HepG2 (cell line): ENCODE results near the gene INPP5E. TPM values are rescaled to one million over a fixed set of nuclear protein-coding genes. Genes with fewer than 3 reads are reported as not detected.
A peak's percentile ranks its signal among the peaks of the same experiment; 100 is the strongest.

Experiments
- CCDC6 ChIP-seq: sonication (generic); formaldehyde crosslinking; IDR thresholded peaks from 2 replicates; pipeline ENCODE4 v1.8.1; 2022; ENCODE audit warnings: mild to moderate bottlenecking, missing genetic modification reagents, moderate library complexity
- polyA plus RNA-seq, 8 experiments: library from polyadenylated mRNA; depleted of rRNA in 3 of 8; stranded (reverse) in 7 of 8; unstranded in 1 of 8; fragments of >200 nt; fragmentation: Illumina TruSeq in 4 of 8; extraction: Trizol in 4 of 8; gene quantifications; 2 replicates each; pipeline versions ENCODE4 v1.2.1 to v1.2.3, GENCODE V29; 2011 to 2016; ENCODE audit warnings: low read depth in 4 of 8, missing spikeins in 1 of 8, mixed read lengths in 1 of 8; ENCODE audit not compliant: insufficient read depth in 1 of 8
- total RNA-seq, 5 experiments: library from RNA; depleted of rRNA; stranded (reverse); fragments of >200 nt; fragmentation: Illumina TruSeq; extraction: Trizol; gene quantifications; 2 replicates each; pipeline ENCODE4 v1.2.3, GENCODE V29; 2016; ENCODE audit warnings: low read depth in 1 of 5
- TF ChIP-seq, protein P1 (sequence below): sonication (generic); formaldehyde crosslinking; IDR thresholded peaks from 2 replicates; pipeline ENCODE4 v1.5.1; 2020; ENCODE audit warnings: mild to moderate bottlenecking, missing genetic modification reagents, moderate library complexity
- TF ChIP-seq, protein P2 (sequence below): IDR thresholded peaks from 2 replicates; pipeline ENCODE4 v1.6.1; 2012; ENCODE audit warnings: inconsistent platforms
- TF ChIP-seq, protein P3 (sequence below): sonication (generic); formaldehyde crosslinking; IDR thresholded peaks from 2 replicates; pipeline ENCODE4 v1.4.0; 2020; ENCODE audit warnings: missing genetic modification reagents
- TF ChIP-seq, protein P4 (sequence below): sonication (generic); formaldehyde crosslinking; IDR thresholded peaks from 2 replicates; pipeline ENCODE4 v1.8.0; 2022; ENCODE audit warnings: missing genetic modification reagents, low read depth, mild to moderate bottlenecking, borderline replicate concordance

INPP5E gene
- total and polyA plus RNA-seq, 2 of the 13 experiments (the other 11 are each of a cell fraction or from before 2014, with no cell fraction given), result 5.5 TPM

DNA sequence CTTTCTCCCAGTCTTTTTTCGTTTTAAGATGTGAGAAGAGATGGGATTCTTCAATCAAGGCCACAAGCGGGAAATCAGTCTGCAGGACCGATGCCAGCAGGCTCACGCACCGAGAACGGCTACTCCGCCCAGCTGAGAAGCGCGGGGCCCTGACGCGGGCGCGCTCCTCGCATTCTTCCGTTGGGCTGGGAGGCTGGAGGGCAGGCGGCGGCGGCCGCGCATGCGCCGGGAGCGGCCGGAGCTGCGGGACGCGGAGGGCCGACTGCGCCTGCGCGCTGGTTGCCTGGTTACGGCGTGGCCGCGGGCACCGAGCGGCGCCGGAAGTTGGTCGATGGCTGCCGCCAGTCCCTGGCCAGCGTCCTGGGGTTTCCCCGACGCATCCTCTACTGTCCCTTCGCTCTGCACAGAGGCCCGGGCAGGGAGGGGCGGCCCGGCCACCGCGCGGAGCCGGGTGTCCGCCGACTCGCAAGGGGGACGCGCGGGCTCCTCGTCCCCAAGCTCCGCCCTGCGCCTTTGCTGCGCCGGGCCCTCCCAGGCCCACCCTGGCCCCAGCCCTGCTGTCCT, 44.0 kb upstream of the INPP5E start (continued):
- peak; percentile 70; the same call in 1 of the 2 replicates for TF ChIP-seq CCDC6
- TF ChIP-seq, protein P1, sequence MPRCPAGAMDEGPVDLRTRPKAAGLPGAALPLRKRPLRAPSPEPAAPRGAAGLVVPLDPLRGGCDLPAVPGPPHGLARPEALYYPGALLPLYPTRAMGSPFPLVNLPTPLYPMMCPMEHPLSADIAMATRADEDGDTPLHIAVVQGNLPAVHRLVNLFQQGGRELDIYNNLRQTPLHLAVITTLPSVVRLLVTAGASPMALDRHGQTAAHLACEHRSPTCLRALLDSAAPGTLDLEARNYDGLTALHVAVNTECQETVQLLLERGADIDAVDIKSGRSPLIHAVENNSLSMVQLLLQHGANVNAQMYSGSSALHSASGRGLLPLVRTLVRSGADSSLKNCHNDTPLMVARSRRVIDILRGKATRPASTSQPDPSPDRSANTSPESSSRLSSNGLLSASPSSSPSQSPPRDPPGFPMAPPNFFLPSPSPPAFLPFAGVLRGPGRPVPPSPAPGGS (CRISPR knock-in tag), result peak; percentile 47; the same call in 1 of the 2 replicates
- TF ChIP-seq, protein P2, sequence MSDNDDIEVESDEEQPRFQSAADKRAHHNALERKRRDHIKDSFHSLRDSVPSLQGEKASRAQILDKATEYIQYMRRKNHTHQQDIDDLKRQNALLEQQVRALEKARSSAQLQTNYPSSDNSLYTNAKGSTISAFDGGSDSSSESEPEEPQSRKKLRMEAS, result peak; percentile 64
- TF ChIP-seq, protein P3, sequence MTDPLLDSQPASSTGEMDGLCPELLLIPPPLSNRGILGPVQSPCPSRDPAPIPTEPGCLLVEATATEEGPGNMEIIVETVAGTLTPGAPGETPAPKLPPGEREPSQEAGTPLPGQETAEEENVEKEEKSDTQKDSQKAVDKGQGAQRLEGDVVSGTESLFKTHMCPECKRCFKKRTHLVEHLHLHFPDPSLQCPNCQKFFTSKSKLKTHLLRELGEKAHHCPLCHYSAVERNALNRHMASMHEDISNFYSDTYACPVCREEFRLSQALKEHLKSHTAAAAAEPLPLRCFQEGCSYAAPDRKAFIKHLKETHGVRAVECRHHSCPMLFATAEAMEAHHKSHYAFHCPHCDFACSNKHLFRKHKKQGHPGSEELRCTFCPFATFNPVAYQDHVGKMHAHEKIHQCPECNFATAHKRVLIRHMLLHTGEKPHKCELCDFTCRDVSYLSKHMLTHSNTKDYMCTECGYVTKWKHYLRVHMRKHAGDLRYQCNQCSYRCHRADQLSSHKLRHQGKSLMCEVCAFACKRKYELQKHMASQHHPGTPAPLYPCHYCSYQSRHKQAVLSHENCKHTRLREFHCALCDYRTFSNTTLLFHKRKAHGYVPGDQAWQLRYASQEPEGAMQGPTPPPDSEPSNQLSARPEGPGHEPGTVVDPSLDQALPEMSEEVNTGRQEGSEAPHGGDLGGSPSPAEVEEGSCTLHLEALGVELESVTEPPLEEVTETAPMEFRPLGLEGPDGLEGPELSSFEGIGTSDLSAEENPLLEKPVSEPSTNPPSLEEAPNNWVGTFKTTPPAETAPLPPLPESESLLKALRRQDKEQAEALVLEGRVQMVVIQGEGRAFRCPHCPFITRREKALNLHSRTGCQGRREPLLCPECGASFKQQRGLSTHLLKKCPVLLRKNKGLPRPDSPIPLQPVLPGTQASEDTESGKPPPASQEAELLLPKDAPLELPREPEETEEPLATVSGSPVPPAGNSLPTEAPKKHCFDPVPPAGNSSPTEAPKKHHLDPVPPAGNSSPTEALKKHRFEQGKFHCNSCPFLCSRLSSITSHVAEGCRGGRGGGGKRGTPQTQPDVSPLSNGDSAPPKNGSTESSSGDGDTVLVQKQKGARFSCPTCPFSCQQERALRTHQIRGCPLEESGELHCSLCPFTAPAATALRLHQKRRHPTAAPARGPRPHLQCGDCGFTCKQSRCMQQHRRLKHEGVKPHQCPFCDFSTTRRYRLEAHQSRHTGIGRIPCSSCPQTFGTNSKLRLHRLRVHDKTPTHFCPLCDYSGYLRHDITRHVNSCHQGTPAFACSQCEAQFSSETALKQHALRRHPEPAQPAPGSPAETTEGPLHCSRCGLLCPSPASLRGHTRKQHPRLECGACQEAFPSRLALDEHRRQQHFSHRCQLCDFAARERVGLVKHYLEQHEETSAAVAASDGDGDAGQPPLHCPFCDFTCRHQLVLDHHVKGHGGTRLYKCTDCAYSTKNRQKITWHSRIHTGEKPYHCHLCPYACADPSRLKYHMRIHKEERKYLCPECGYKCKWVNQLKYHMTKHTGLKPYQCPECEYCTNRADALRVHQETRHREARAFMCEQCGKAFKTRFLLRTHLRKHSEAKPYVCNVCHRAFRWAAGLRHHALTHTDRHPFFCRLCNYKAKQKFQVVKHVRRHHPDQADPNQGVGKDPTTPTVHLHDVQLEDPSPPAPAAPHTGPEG, result no peak
- TF ChIP-seq, protein P4, sequence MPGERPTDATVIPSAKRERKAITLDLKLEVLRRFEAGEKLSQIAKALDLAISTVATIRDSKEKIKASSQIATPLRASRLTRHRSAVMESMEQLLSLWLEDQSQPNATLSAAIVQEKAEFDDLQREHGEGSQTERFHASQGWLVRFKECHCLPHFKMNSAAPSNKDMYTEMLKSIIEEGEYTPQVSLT (CRISPR knock-in tag), result no peak
- TF ChIP-seq, all 625 proteins: peak for 98
